SK-N-MC (cell line): Measurements from ENCODE around the gene DFFB.

Experiments
- EZH2 ChIP-seq: fragments of 200-600 bp; sonication (generic); IDR thresholded peaks from one replicate; pipeline ENCODE4 v1.6.1; 2017; ENCODE audit warnings: antibody characterized with exemption
- FOXP2 ChIP-seq: optimal IDR thresholded peaks from 2 replicates; pipeline ENCODE3; 2011; ENCODE audit warnings: mild to moderate bottlenecking, moderate library complexity; ENCODE audit not compliant: insufficient read depth; ENCODE audit errors: extremely low read length, control extremely low read depth
- POLR2AphosphoS5 ChIP-seq: IDR thresholded peaks from 2 replicates; pipeline ENCODE4 v1.6.1; 2012; ENCODE audit warnings: mild to moderate bottlenecking, low read depth, low read length, borderline replicate concordance

DNA sequence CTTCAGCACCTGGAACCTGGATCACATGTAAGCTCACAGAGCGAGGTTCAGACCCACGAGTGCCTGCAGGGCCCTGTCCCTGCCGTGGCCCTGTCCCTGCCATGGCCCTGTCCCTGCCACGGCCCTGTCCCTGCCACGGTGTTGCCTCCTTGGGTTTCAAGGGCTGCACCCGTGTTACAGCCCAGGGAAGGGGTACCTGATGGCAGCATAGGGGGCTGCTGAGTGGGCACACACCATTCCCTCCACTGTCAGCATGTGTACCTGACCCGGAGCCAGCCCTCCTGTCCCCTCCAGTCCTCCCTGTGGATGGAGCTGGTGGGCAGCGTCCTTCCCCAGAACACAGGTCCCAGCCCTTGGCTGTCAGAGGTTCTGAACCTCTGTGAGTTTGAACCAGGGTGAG lies 15.3 kb downstream of the DFFB start:
- TF ChIP-seq EZH2, result no peak
- TF ChIP-seq POLR2AphosphoS5, result no peak
- no peak for TF ChIP-seq FOXP2
